PC-9 (cell line): ENCODE measurements around the gene LCLAT1. TPM values are rescaled to one million over a fixed set of nuclear protein-coding genes. Genes with fewer than 3 reads are reported as not detected.
"Not testable (repeated sequence)": the region's sequence is repeated elsewhere in the genome, so short reads cannot be mapped to it uniquely, and the experiment has no call there.

ENCODE experiments used
- BruUV-seq: library from RNA; stranded (reverse); fragments of 400-500 nt; replicated peaks from 2 replicates; lab custom pipeline; 2021; lab: Mats Ljungman, UMichigan
- CTCF ChIA-PET: fragments of 300-600 bp; sonication (Branson Sonifier 250); formaldehyde crosslinking; loops from one replicate; lab custom pipeline; 2022; ENCODE audit warnings: antibody characterized with exemption; lab: Charles Lee
- POLR2A ChIA-PET: fragments of 300-600 bp; sonication (Branson Sonifier 250); formaldehyde crosslinking; loops from one replicate; lab custom pipeline; 2022; ENCODE audit warnings: antibody characterized with exemption; ENCODE audit not compliant: unreplicated experiment; lab: Charles Lee
- DNase-seq, 2 experiments: peaks; one replicate each; pipeline versions ENCODE4 v3.0.0 to v3.0.0-alpha.2; 2015 to 2022; ENCODE audit warnings: mixed read lengths in 1 of 2
- H2AFZ ChIP-seq: fragments of 200-600 bp; sonication (generic); 2 replicates; pipeline ENCODE4 v1.8.1; 2017; ENCODE audit warnings: antibody characterized with exemption
- H3F3A ChIP-seq: fragments of 200-600 bp; sonication (generic); 2 replicates; pipeline ENCODE4 v1.8.1; 2017; ENCODE audit warnings: antibody characterized with exemption, mild to moderate bottlenecking, low read depth; ENCODE audit not compliant: insufficient read depth
- H3K27ac ChIP-seq: fragments of 200-600 bp; sonication (generic); 2 replicates; pipeline ENCODE4 v1.6.1; 2016; ENCODE audit warnings: mixed run types
- H3K27me3 ChIP-seq: fragments of 200-600 bp; sonication (generic); 2 replicates; pipeline ENCODE4 v1.6.1; 2016; ENCODE audit warnings: low read depth, mixed run types; ENCODE audit not compliant: insufficient read depth
- H3K36me3 ChIP-seq: fragments of 200-600 bp; sonication (generic); 2 replicates; pipeline ENCODE4 v1.6.1; 2016; ENCODE audit warnings: low read depth, mixed run types
- H3K4me1 ChIP-seq: fragments of 200-600 bp; sonication (generic); replicated peaks from 2 replicates; pipeline ENCODE4 v1.6.1; 2016; ENCODE audit warnings: mixed run types; ENCODE audit not compliant: insufficient read depth
- H3K4me2 ChIP-seq: fragments of 200-600 bp; sonication (generic); 2 replicates; pipeline ENCODE4 v1.6.1; 2017; ENCODE audit warnings: mixed run types
- H3K4me3 ChIP-seq: fragments of 200-600 bp; sonication (generic); 2 replicates; pipeline ENCODE4 v1.6.1; 2016; ENCODE audit warnings: mixed run types
- H3K79me2 ChIP-seq: fragments of 200-600 bp; sonication (generic); 2 replicates; pipeline ENCODE4 v1.6.1; 2017; ENCODE audit warnings: low read depth, mixed run types
- H3K9me2 ChIP-seq: fragments of 200-600 bp; sonication (generic); 2 replicates; pipeline ENCODE4 v1.8.1; 2017; ENCODE audit warnings: mild to moderate bottlenecking; ENCODE audit not compliant: insufficient read depth
- H3K9me3 ChIP-seq: fragments of 200-600 bp; sonication (generic); 2 replicates; pipeline ENCODE4 v1.8.1; 2016; ENCODE audit warnings: low read depth; ENCODE audit not compliant: insufficient read depth
- H4K20me1 ChIP-seq: fragments of 200-600 bp; sonication (generic); 2 replicates; pipeline ENCODE4 v1.8.1; 2017; ENCODE audit not compliant: insufficient read depth
- CTCF ChIP-seq: fragments of 200-600 bp; sonication (generic); conservative IDR thresholded peaks from 2 replicates; pipeline ENCODE4 v1.6.1; 2017; ENCODE audit warnings: mixed run types, antibody characterized with exemption, mild to moderate bottlenecking, moderate library complexity
- EZH2 ChIP-seq: fragments of 200-600 bp; sonication (generic); IDR thresholded peaks from 2 replicates; pipeline ENCODE4 v1.8.0; 2017; ENCODE audit warnings: antibody characterized with exemption, low read depth
- intact Hi-C: fragments of 100-400 bp; cut with micrococcal nuclease; formaldehyde crosslinking; loops from one replicate; pipeline ENCODE4 v1.10.0; 2022; ENCODE audit not compliant: unreplicated experiment
- total RNA-seq: library from RNA; stranded (reverse); gene quantifications from 2 replicates; pipeline ENCODE4 v1.2.3, GENCODE V29; 2021

The LCLAT1 gene
- total RNA-seq, 1 experiment from 2014 or later: 35.7 TPM

- no peak overlapping the region for H3K27ac ChIP-seq
- CTCF ChIA-PET: interaction anchor here (0.6 kb wide), 1 partner anchor 666 kb away, joined by 10 read pairs; no protein-coding TSS in a partner anchor
- DNase-seq: no peak
- BruUV-seq: no TSS peak
- POLR2A ChIA-PET: no interaction called here
- intact Hi-C loops: no loop called here
- H3K4me2 ChIP-seq: no peak overlapping the region
- H3K79me2 ChIP-seq: peaks cover 52% of the 10 kb centered on the region
- no peaks in the 10 kb centered on the region for H3K27me3 ChIP-seq
- no peaks in the 10 kb centered on the region for H3K9me2 ChIP-seq
- H3K4me3 ChIP-seq: no peak overlapping the region
- H3F3A ChIP-seq: no peaks in the 10 kb centered on the region
- peaks cover 3% of the 10 kb centered on the region; the same call in 1 of the 2 replicates for H3K9me3 ChIP-seq
- no peaks in the 10 kb centered on the region for H3K4me1 ChIP-seq
- TF ChIP-seq CTCF: no peak
- TF ChIP-seq EZH2: no peak
- H4K20me1 ChIP-seq: peaks cover 4% of the 10 kb centered on the region; the same call in 1 of the 2 replicates
- no peaks in the 10 kb centered on the region; the same call in 1 of the 2 replicates for H3K36me3 ChIP-seq
- H2AFZ ChIP-seq: no peak overlapping the region
Observed at GRCh38 chr2:30466216-30466615, 19.2 kb downstream of the LCLAT1 start.

GRCh38 chr2:30467062-30467826 is 20.2 kb downstream of the LCLAT1 start:
- H3K4me1 ChIP-seq, intact Hi-C loops, H4K20me1 ChIP-seq, BruUV-seq, POLR2A ChIA-PET, H2AFZ ChIP-seq, DNase-seq, H3K4me3 ChIP-seq, H3K27ac ChIP-seq, H3F3A ChIP-seq, H3K36me3 ChIP-seq, H3K27me3 ChIP-seq, H3K4me2 ChIP-seq, H3K9me2 ChIP-seq, CTCF ChIA-PET, H3K9me3 ChIP-seq: not testable (repeated sequence)
- H3K79me2 ChIP-seq: peaks cover 57% of the 10 kb centered on the region

GRCh38 chr2:30470426-30470825 is 23.4 kb downstream of the LCLAT1 start:
- POLR2A ChIA-PET: no interaction called here
- H3F3A ChIP-seq: no peaks in the 10 kb centered on the region
- H3K4me3 ChIP-seq: no peak overlapping the region
- H3K9me2 ChIP-seq: no peaks in the 10 kb centered on the region
- no TSS peak for BruUV-seq
- TF ChIP-seq EZH2 (no peak), CTCF (no peak)
- peaks cover 3% of the 10 kb centered on the region; the same call in 1 of the 2 replicates for H3K9me3 ChIP-seq
- H3K27me3 ChIP-seq: no peaks in the 10 kb centered on the region
- H2AFZ ChIP-seq: no peak overlapping the region
- intact Hi-C loops: no loop called here
- H3K27ac ChIP-seq: no peak overlapping the region
- no peaks in the 10 kb centered on the region; the same call in 1 of the 2 replicates for H3K36me3 ChIP-seq
- H3K4me1 ChIP-seq: no peaks in the 10 kb centered on the region
- CTCF ChIA-PET: no interaction called here
- H3K4me2 ChIP-seq: no peak overlapping the region
- H3K79me2 ChIP-seq: peaks cover 69% of the 10 kb centered on the region
- peaks cover 7% of the 10 kb centered on the region; the same call in 1 of the 2 replicates for H4K20me1 ChIP-seq
- DNase-seq: no peak
